HL-60 (cell line): ENCODE results near the gene FRZB.

Source experiments
- CTCF ChIP-seq: IDR thresholded peaks from one replicate; pipeline ENCODE4 v1.5.1; 2011; ENCODE audit warnings: low read length, control low read depth, inconsistent platforms; ENCODE audit not compliant: insufficient read depth
- SPI1 ChIP-seq: IDR thresholded peaks from 2 replicates; pipeline ENCODE4 v1.6.1; 2012; ENCODE audit warnings: low read depth, mild to moderate bottlenecking, borderline replicate concordance

- TF ChIP-seq CTCF, result no peak
- TF ChIP-seq SPI1, result no peak
Observed at GRCh38 chr2:182826064-182826463, 40.4 kb downstream of the FRZB start.
